ENCODE measurements around the gene P2RX4. TPM values are rescaled to one million over a fixed set of nuclear protein-coding genes. Genes with fewer than 3 reads are reported as not detected.
A peak's percentile ranks its signal among the peaks of the same experiment; 100 is the strongest.

Gene P2RX4
- total RNA-seq, 1 donor from 2014 or later = 55.8 TPM

DNA sequence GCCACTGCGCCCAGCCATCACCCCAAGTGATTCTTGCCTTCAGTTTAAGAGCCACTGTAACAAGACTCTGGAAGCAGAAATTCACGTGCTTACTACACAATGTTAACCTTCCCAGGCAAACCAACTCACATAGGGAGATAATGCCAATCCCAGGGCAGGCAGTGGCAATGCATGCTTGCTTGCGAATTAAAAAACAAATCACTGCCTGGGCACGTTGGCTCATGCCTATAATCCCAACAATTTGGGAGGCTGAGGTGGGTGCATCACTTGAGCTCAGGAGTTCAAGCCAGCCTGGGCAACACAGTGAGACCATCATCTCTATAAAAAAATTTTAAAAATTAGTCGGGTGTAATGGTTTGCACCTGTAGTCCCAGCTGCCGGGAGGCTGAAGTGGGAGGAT, 37.8 kb upstream of the P2RX4 start:
- Histone ChIP-seq H3K9me3 (no peaks in the 10 kb centered on the region), H3K4me1 (no peaks in the 10 kb centered on the region), H3K27ac (no peak overlapping the region), H3K27me3 (no peaks in the 10 kb centered on the region), H3K36me3 (peaks cover 15% of the 10 kb centered on the region), H3K4me3 (no peak overlapping the region)
- DNase-seq (no peak), ATAC-seq (no peak)
- intact Hi-C loops (cut with DNase I) = no loop called here
- TF ChIP-seq, protein P1, sequence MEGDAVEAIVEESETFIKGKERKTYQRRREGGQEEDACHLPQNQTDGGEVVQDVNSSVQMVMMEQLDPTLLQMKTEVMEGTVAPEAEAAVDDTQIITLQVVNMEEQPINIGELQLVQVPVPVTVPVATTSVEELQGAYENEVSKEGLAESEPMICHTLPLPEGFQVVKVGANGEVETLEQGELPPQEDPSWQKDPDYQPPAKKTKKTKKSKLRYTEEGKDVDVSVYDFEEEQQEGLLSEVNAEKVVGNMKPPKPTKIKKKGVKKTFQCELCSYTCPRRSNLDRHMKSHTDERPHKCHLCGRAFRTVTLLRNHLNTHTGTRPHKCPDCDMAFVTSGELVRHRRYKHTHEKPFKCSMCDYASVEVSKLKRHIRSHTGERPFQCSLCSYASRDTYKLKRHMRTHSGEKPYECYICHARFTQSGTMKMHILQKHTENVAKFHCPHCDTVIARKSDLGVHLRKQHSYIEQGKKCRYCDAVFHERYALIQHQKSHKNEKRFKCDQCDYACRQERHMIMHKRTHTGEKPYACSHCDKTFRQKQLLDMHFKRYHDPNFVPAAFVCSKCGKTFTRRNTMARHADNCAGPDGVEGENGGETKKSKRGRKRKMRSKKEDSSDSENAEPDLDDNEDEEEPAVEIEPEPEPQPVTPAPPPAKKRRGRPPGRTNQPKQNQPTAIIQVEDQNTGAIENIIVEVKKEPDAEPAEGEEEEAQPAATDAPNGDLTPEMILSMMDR (IDR thresholded peaks at IDR 0.05) = no peak

DNA sequence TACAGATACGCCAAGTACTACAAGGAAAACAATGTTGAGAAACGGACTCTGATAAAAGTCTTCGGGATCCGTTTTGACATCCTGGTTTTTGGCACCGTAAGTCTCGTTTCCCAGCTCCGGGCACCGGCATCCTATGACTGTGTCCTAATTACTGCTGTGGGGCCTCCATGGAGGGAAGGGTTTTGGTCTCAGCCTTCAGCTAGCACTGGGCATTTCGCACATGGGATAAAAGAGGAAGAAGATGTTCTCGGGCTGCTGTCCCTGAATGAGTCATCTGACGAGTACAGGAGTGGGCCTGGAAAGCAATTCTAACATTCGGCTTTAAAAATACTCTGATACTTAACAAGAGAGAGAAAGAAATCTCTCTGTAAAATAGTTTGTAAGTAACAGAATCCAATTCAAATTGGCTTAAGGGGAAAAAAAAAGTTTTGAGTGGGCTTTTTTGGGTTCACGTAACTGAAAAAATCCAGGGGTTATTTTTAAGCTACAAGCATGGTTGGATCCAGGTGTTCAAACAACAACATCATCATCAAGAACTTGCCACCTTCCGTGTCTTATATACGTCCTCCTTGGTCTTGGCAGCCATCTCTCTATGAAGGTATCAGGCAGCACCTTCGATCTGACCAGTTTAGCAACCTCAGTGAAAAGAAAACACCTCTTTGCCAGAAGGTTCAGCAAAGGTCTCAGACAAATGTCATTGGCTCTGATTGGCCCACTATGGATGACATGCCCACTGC, 34.4 kb upstream of the P2RX4 start:
- TF ChIP-seq, protein P1 (IDR thresholded peaks at IDR 0.05) = no peak
- DNase-seq (no peak), ATAC-seq (peak; percentile 89)
- intact Hi-C loops (cut with DNase I) = no loop called here
- H3K4me3 ChIP-seq = no peak overlapping the region
- no peaks in the 10 kb centered on the region for H3K9me3 ChIP-seq
- H3K27me3 ChIP-seq = no peaks in the 10 kb centered on the region
- peaks cover 5% of the 10 kb centered on the region for H3K36me3 ChIP-seq
- no peak overlapping the region for H3K27ac ChIP-seq
- H3K4me1 ChIP-seq = no peaks in the 10 kb centered on the region

DNA sequence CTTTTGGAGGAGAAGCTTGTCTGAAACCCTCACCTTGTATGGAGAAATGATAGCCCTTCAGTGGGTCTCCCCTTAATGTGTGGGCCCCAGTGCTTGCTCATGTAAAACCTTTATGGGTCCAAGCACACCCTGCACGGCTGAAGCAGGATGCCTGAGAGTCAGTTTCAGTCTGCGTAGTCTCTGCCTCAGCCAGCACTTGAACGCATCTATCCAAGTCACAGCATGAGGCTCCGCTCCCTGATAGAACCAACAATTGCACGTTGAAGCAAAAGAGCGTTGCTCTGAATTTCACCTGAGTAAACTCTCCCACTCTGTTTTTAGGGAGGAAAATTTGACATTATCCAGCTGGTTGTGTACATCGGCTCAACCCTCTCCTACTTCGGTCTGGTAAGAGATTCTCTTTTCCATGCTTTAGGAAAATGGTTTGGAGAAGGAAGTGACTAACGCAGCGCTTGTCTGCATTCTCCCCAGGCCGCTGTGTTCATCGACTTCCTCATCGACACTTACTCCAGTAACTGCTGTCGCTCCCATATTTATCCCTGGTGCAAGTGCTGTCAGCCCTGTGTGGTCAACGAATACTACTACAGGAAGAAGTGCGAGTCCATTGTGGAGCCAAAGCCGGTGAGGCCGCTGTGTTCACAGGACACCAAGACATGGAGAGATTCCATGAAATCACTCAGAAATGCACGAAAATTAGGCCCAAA, 33.0 kb upstream of the P2RX4 start:
- no peak overlapping the region for H3K4me3 ChIP-seq
- no peaks in the 10 kb centered on the region for H3K27me3 ChIP-seq
- DNase-seq (no peak), ATAC-seq (peak; percentile 26)
- intact Hi-C loops (cut with DNase I) = no loop called here
- no peaks in the 10 kb centered on the region for H3K4me1 ChIP-seq
- H3K9me3 ChIP-seq = no peaks in the 10 kb centered on the region
- H3K27ac ChIP-seq = no peak overlapping the region
- TF ChIP-seq, protein P1 (IDR thresholded peaks at IDR 0.05) = no peak
- peaks cover 5% of the 10 kb centered on the region for H3K36me3 ChIP-seq

DNA sequence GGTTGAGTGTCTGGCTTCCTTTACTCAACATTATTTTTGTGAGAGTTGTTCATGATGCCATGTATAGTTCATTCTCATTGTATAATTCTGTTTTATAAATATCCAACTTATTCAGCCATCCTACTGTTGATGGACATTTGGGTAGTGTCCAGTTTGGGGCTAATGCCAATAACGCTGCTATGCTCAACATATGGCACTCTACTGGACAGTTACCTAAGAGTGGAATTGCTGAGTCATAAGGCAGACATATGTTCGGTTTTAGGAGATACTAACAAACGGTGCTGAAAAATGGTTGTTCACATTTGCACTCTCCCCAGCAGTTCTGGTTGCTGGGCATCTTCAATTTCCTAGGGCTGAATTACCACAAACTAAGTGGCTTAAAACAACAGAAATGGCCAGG, 28.7 kb upstream of the P2RX4 start:
- H3K9me3 ChIP-seq = no peaks in the 10 kb centered on the region
- H3K4me1 ChIP-seq = no peaks in the 10 kb centered on the region
- H3K36me3 ChIP-seq = peaks cover 5% of the 10 kb centered on the region
- no peak overlapping the region for H3K27ac ChIP-seq
- H3K4me3 ChIP-seq = no peak overlapping the region
- TF ChIP-seq, protein P1 (IDR thresholded peaks at IDR 0.05) = no peak
- ATAC-seq = no peak
- H3K27me3 ChIP-seq = no peaks in the 10 kb centered on the region
- intact Hi-C loops (cut with DNase I) = no loop called here
- DNase-seq = no peak

DNA sequence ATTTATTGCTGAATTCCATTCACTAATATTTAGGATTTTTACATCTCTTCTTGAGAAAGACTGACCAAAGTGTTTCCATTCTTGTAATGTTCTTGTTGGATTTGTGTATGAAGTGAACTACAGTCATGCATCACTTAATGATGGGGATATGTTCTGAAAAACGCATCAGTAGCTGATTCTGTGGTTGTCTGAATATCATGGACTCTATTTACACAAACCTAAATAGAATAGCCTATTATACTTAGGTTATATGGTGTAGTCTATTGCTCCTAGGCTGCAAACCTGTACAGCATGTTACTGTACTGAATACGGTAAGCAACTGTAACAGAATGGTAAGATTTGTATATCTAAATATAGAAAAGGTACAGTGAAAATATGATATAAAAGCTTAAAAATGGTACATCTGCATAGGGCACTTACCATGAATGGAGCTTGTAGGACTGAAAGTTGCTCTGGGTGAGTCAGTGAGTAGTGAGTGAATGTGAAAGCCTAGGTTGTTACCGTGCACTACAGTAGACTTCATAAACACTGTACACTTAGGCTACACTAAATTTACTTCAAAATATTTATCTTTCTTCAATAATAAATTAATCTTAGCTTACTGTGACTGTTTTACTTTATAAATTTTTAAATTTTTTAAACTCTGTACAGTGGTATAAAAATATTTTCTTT, 27.6 kb upstream of the P2RX4 start:
- no peak for DNase-seq
- Histone ChIP-seq H3K27me3 (no peaks in the 10 kb centered on the region), H3K4me3 (no peak overlapping the region), H3K9me3 (no peaks in the 10 kb centered on the region), H3K4me1 (no peaks in the 10 kb centered on the region), H3K36me3 (peaks cover 1% of the 10 kb centered on the region), H3K27ac (no peak overlapping the region)
- ATAC-seq = no peak
- TF ChIP-seq, protein P1 (IDR thresholded peaks at IDR 0.05) = no peak
- intact Hi-C loops (cut with DNase I) = no loop called here
